GM20431 (cell line): ENCODE measurements around the gene STPG3.

Source experiments
- in situ Hi-C: fragments of 300-500 bp; cut with MseI, MboI; formaldehyde crosslinking; loops from one replicate; pipeline ENCODE4 v1.15.0; 2020; ENCODE audit warnings: low sequenced_read_pairs; ENCODE audit not compliant: unreplicated experiment

The STPG3 gene

DNA sequence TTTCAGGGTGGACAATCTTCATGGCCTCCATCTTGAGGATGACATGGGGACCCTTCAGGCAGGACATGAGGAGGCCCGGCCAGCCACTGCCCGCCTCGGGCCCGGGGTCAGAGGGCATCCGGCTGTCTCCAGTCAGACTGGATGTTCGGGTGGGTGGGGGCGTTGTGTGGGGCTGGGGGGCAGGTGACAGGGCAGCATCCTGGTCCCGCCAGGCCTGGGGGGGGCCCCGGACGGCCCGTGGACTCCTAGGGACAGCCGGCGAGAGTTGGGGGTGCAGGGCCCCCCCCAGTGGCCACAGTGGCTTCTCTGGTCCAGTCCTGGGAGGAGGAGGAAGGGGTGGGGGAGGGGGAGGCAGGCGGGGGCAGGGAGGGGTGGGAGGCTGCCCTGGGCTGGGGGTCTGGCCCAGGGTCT lies 30.0 kb upstream of the STPG3 start:
- in situ Hi-C loops: loop anchor here (10.0 kb wide), 1 partner anchor 96 kb away; no protein-coding TSS in a partner anchor

DNA sequence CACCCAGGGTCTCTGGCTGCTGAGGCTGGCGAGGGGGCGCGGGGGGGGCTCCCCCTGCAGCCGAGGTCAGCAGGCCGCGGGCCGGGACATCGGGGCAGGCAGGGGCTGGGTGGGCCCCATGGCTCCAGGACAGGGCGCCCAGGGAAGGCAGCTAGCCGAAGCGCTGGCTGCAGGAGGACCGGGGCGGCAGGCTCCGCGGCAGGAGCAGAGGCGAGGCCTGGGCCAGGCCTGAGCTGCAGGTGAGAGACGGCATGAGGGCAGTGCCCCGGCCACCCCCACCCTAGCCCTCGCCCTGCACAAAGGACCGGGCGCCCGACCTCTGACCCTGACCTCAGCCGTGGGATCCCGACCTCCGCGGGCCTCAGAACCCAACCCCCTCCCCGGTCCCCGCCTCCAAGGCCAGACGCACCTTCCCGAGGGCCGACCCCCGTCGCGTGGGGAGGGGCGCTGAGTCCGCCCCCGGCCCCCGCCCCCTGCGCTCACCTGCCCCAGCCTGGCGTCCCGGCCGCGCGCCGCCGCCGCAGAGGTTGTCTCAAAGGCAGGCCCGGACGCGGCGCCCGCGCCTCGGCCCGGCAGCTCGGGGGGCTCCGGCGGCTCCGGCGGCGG lies 29.5 kb upstream of the STPG3 start:
- in situ Hi-C loops: loop anchor here (10.0 kb wide), 1 partner anchor 97 kb away; no protein-coding TSS in a partner anchor

DNA sequence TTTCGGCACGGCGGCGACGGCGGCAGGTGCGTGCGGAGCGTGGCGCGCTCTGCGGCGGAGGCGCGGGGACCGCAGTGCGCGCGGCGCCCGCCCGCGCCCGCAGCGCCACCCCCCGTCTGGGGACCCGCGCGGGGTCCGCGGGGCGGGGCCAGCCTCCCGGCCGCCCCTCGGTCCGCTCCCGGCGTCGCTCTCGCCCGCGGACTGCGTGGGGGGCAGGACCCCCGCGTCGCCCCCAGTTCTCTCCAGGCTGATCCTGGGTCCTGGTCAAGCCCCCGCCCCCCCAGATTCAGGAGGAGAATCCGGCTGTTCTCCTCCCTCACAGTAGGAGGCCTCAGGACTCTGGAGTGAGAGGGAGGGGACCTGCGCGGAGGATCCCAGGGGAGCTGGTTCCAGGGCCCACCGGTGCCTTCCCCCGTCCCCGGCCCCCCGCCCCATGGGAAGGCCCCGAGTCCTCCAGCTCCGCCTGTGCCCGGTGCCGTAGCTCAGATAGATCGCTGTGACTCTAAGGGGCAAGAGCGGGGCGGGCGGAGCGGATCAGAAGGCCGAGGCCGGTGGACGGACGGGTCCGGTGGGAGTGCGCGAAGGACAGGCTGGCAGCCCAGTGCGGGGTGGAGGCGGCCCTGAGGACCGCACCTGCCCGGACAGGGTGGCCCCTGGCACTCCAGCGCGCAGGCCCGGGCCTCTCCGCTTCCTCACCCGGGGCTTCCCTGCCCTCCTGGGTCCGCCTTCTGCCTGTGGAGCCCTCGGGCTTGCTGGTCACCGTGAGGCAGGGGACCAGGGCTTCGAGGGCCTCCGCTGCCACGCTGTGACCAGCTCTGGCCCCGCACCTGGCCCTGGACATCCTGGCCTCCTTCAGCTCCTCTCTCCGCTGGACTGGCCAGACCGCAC lies 28.7 kb upstream of the STPG3 start, which contains the start of gene RNF208:
TSS of gene RNF208 (minus strand) at position 51 of the 888 bp plus-strand sequence. CDS start 1,028 bp downstream, outside the sequence.
- in situ Hi-C loops: loop anchor here (10.0 kb wide), 1 partner anchor 98 kb away; no protein-coding TSS in a partner anchor

DNA sequence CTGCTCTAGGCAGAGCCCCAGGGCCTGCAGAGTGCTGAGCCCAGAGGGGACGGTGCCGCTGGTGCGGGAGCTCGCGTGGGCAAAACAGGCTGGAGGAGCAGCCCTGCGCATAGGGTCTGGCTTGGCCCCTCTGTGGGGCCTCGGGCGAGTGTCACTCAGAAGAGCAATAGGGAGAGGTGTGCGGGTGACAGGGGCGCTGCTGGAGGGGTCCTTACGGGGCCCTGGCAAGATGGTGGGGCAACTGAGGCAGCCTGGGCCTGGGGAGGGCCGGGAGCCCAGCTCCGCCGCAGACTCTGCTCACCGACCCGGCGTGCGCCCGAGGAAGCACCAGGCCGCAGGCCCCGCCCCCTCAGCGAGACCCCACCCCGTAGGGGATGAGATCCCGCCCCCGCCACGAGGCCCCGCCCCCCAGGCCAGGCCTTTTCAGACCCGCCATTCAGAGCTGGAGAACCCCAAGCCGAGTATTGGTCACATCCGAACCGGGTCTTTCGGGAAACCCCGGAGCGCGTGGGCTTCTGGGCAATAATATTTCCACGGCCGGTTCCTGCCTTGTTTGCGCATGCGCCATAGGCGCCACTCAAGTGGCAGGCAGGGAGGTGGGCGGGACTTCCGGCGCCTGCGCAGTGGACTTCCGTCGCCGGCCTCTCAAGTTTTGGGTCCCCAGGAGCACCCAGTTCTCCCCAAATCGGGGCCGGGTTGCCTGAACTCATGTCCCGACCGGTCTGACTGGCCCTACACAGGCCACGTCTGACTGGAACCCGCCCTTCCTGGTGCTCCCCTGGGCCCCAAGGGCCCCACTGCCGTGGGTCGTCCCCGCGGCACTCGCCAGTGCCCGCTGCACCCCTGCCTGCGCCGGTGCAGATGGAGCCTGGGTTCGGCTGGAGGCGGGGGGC lies 27.8 kb upstream of the STPG3 start:
- in situ Hi-C loops: loop anchor here (10.0 kb wide), 1 partner anchor 99 kb away; no protein-coding TSS in a partner anchor

DNA sequence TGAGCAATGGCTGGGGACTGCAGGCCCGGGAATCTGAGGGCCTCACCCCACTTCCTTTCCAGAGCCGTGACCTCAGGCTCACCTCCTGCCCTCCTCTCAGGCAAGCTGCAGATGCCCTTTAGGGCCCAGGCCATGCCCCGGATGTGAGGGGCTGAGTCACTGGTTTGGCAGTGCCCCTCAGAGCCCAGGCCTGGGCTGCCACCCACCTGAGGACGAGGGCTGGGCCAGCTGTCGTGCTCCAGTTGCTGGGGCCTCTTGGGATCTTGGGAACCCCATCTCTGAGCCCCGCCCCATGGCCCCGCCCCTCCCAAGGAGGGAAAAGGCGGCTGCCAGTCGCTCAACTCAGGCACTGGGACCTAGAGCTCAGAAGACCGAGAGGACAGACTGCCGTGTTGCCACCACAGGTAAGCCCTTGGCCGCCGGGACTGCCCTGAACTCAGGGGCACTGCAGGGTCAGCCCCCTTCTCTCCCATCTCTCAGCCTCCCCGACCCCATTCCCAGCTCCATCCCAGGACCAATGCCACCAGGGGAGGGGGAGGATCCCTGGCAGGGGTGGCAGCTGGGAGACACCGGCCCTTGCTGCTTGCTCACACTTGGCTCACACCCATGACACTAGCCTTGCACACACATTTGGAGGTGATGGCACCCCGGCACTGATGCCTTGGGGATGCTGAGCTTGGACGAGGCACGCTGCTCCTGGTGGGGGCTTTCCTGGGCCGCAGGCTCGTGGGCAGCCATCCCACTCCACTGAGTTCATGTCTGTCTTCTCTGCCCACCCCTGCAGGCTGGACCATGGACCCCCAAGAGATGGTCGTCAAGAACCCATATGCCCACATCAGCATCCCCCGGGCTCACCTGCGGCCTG lies 26.0 kb upstream of the STPG3 start, which contains the start of gene CYSRT1:
TSS of gene CYSRT1 (plus strand) at position 345 of the 865 bp plus-strand sequence. CDS start at position 793, 448 bp downstream.
- in situ Hi-C loops: loop anchor here (10.0 kb wide), 1 partner anchor 100 kb away; no protein-coding TSS in a partner anchor

DNA sequence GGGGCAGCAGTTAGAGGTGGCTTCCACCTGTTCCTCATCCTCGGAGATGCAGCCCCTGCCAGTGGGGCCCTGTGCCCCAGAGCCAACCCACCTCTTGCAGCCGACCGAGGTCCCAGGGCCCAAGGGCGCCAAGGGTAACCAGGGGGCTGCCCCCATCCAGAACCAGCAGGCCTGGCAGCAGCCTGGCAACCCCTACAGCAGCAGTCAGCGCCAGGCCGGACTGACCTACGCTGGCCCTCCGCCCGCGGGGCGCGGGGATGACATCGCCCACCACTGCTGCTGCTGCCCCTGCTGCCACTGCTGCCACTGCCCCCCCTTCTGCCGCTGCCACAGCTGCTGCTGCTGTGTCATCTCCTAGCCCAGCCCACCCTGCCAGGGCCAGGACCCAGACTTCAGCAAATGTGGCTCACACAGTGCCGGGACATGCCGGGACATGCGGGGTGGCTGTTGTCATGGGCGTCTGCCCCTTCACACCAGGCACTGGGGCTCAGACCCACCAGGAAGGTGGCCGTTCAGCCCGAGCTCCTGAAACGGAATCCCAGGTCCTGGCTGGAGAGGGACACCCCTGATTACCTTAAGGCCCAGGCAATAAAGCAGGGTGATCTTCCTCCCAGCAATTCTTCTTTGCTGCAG lies 25.3 kb upstream of the STPG3 start:
- in situ Hi-C loops: loop anchor here (10.0 kb wide), 1 partner anchor 101 kb away; no protein-coding TSS in a partner anchor

DNA sequence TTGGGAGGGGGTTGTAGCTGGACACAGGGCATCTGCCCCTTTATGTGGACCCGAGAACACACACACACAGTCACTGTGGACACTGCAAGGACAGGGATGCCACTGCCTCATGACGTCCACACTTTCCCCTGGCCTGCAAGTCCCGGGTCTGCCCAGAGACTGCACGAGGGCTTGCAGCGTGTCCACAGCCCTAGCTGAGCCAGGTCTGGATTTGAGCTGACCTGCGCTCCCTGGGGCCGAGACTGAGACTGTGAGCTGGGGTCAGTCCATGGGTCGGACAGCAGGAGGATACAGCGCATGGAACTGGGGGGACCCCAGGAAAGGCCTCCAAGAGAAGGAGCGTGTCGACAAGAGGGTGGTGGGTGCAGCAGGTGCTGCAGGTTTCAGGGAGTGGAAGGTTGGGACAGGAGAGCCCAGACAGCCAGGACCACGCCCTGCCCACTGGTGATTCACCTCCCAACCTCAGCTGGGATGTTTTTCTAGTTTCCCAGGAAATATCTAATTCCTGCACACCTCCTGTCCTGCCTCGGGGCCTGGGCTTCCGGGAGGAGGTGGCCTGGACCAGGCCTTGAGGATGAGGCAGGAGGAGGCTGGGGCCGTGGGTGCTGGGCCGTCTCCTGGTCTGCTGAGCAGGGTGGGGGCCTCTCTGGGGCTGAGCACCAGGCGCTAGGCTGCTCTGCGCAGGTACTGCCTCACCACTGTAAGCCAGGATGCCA lies 24.6 kb upstream of the STPG3 start:
- in situ Hi-C loops: loop anchor here (10.0 kb wide), 1 partner anchor 102 kb away; no protein-coding TSS in a partner anchor

DNA sequence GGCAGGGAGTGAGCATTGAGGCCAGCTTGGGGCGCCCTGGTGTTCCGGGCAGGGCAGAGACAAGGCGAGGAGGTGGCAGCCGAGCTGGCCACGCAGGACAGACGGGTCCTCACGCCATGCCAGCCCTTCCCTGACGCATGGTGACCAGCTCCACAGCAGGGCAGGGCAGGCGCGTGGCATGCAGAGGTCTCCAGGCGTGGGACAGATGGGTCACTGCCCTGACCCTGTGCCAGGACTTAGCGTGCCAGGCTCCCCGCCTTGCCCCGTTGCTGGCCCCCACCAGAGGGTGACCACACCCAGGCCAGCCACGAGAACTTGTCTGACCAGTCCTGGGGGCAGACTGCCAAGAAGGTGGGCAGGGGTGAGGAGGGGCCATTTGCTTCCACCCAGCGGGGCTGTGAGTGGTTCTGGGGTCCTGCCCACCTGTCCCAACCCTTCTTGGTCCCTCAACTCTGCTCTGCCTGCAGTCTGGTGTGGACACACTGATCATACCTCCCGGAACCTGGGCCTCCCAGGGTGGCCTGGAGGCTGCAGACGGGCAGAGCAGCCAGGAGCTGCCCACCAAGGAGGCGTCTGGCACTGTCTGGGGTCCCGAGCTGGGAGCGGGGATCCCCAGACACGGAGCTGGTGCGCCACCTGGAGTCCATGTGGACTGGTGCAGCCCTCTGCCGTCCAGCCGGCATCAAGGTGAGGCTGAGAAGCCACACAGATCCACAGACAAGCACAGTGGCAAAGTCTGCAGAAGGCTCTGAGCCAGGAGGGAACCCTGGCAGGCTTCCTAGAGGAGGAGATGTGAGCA lies 23.8 kb upstream of the STPG3 start, which contains the start of gene RNF224:
TSS of gene RNF224 (plus strand) at position 449 of the 799 bp plus-strand sequence. CDS start 834 bp downstream, outside the sequence.
- in situ Hi-C loops: loop anchor here (10.0 kb wide), 1 partner anchor 102 kb away; no protein-coding TSS in a partner anchor

DNA sequence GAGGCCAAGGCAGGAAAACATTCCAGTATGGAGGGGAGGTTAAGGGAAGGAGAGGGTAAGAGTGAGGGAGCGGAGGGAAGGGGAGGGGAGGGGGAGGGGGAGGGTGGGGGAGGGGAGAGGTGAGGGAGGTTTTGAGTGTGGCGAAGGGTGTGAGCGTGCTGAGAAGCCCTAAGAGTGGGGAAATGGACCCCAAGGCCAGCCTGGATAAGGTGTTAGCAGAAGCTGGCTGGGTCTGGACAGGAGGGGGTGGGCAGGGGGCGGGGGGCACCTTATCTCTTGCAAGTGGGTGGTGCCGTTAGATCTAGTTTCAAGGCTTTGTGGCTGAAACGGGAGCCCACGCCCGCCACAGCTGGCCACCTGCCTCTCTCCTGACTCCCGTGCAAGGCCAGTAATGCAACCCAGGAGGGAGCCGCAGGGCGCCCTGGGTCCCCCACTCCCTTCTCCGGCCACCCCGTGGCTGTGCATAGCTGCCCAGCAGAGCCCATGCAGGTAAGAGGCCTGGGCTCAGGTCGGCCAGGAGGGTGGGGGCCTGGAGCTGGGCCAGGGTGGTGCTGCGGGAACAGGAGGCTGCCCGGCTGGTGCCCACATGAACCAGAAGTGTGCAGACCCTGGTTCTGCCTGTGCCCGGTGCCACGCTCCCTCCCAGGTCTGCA lies 23.1 kb upstream of the STPG3 start:
- in situ Hi-C loops: loop anchor here (10.0 kb wide), 1 partner anchor 103 kb away; no protein-coding TSS in a partner anchor

DNA sequence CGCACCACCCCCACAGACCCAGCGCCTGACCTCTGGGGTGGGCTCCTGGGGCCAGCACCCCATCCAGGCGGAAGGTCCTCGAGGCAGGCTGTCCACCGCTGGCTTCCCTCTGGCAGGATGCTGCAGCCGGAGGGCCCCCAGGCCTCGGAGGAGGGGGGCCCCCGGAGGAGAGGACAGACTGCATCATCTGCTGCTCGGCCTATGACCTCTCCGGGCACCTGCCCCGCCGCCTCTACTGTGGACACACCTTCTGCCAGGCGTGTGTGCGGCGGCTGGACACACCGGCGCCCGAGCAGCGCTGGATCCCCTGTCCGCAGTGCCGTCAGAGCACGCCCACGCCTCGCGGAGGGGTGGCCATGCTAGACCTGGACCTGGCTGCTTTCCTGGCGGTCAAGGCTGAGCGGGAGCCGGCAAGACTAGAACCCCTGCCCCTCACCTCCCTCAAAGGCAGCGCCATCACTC lies 22.5 kb upstream of the STPG3 start:
- in situ Hi-C loops: loop anchor here (10.0 kb wide), 1 partner anchor 104 kb away; no protein-coding TSS in a partner anchor

DNA sequence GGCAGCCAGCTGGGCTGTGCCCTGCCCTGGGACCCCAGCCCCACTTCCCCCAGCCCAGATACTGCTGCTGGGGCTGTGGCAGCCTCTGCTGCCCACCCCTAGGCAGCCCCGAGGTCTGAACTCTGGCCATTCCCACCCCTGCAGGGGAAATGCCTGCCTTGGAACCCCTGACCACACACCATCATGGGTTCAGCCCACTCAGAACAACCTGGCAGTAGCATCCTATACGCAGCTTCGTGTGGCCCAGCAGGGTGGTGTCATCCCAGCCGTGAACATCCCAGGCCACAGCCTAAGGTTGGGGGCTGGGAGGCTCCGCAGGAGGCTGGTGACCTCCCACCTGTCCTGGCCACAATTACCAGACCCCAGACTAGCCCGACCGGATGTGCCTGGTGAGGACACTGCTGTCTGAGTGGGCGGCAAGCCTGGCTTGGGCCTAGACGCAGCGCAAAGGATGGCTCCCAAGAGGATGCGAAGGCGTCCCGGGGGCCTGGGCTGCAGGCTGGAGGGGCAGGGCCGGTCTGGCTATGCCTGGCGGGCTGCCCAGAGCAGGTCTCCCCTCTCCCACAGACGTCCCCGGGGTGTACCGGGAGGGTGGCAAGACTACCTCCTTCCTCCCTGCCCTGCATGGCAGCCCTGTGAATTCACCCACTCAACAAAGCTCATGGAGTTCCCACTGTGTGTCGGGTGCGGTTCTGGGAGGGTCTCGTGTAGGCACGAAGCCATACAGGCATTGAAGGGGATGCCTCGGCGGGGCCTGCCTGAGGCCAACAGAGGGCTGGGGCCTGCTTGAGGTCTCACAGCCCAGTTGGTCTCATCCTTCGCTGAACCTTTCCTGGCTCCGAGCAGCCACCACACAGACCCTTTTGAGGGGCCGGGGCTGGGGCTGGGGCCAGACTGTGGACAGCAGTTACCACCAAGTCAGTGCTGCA lies 21.9 kb upstream of the STPG3 start:
- in situ Hi-C loops: loop anchor here (10.0 kb wide), 1 partner anchor 104 kb away; no protein-coding TSS in a partner anchor

DNA sequence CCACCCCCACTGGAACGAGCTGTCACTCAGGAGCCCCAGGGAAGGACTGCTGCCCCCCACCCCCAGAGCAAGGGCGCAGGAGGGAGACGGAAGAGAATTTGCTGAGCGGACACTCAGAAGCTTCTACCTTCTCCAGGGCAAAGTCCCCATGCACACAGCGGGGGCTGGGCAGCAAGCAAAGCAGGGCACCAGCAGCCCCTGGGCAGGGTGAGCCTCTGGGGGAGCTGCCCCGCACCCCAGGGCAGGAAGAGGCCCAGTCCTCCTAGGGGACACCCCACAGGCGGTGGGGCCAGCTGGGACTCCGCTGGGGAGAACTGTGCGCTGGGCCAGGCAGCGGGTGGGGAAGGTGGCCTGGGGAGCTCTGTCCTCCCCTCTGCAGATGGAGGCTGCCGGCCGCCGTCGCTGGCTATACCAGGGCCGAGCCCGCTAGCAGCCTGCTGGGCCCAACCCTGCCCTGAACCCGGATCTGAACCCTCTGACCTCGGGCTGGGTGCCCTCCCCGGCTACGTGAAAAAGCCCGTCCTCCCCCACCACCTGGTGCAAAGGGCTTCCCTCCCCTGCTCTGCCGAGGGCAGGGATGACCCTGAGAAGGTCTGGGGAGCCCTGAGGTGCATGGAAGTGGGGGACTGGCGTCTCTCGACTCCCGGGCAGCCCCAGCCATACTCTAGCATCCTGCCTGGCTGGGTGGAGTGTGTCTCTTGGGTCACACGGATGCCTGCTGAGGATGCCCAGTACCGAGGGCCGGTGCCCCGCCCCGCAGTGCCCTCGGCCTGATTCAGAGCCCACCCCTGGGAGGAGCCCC lies 21.0 kb upstream of the STPG3 start:
- in situ Hi-C loops: loop anchor here (10.0 kb wide), 2 partner anchors 105 to 125 kb away; no protein-coding TSS in a partner anchor

DNA sequence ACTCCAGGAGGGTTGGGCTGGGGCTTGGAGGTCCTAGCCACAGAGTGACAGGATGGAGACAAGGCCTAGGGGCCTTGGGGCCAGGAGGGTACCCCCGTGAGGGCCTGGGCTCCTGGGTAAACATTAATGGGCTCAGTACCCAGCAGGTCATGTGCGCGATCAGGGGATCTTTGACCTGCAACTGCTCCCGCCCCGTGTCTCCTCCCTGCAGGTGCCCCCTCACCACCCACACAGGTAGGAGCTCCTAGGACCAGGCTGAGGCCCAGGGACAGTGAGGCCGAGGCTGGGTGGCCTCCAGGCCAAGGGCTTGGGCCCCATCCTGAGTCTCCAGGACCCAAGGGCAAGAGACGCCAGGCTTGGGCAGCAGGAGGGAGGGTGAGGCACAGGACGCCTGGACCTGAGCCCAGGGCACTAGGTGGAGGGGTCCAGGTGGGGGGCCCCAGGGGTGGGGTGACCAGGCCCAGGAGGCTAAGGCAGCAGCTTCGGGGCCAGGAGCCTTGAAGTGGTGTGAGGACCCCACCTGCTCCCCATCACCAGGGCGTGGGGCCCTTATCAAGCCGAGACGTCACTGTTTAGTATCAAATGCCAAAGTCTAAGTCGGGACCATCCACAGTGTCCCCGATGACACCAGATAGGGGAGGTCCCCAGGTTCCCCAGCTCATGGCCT lies 20.2 kb upstream of the STPG3 start, which contains the start of gene SLC34A3:
TSS of gene SLC34A3 (plus strand) at position 197 of the 667 bp plus-strand sequence. CDS start 802 bp downstream, outside the sequence.
- in situ Hi-C loops: loop anchor here (10.0 kb wide), 1 partner anchor 126 kb away; no protein-coding TSS in a partner anchor
